ENCODE data around the gene FAH. TPM values are rescaled to one million over a fixed set of nuclear protein-coding genes. Genes with fewer than 3 reads are reported as not detected.

FAH gene
- total RNA-seq, 1 donor from 2014 or later, result 23.4 TPM

- no peak overlapping the region for H3K27ac ChIP-seq
- no peak for TF ChIP-seq CTCF (IDR thresholded peaks at IDR 0.05)
- H3K4me3 ChIP-seq, result no peak overlapping the region
- intact Hi-C loops (cut with DNase I), result no loop called here
- H3K9me3 ChIP-seq, result no peaks in the 10 kb centered on the region
- DNase-seq (ENCODE audit: low spot score in 2 of 2), result no peak
- H3K36me3 ChIP-seq, result no peaks in the 10 kb centered on the region
- no peaks in the 10 kb centered on the region for H3K27me3 ChIP-seq
- H3K4me1 ChIP-seq, result no peaks in the 10 kb centered on the region
These were observed 63.3 kb downstream of the FAH start for GRCh38 chr15:80216141-80216540.

- TF ChIP-seq CTCF (IDR thresholded peaks at IDR 0.05), result no peak
- DNase-seq (ENCODE audit: low spot score in 2 of 2), result no peak
- Histone ChIP-seq H3K27me3 (no peaks in the 10 kb centered on the region), H3K9me3 (no peaks in the 10 kb centered on the region), H3K4me3 (no peak overlapping the region), H3K36me3 (no peaks in the 10 kb centered on the region), H3K4me1 (no peaks in the 10 kb centered on the region), H3K27ac (no peak overlapping the region)
- intact Hi-C loops (cut with DNase I), result no loop called here
These were observed 64.1 kb downstream of the FAH start for GRCh38 chr15:80216911-80217310.

GRCh38 chr15:80217327-80217900 lies 64.6 kb downstream of the FAH start:
- no peaks in the 10 kb centered on the region for H3K27me3 ChIP-seq
- H3K27ac ChIP-seq, result no peak overlapping the region
- H3K9me3 ChIP-seq, result no peaks in the 10 kb centered on the region
- intact Hi-C loops (cut with DNase I), result no loop called here
- DNase-seq (ENCODE audit: low spot score in 2 of 2), result no peak
- TF ChIP-seq CTCF (IDR thresholded peaks at IDR 0.05), result no peak
- H3K36me3 ChIP-seq, result no peaks in the 10 kb centered on the region
- H3K4me3 ChIP-seq, result no peak overlapping the region
- no peaks in the 10 kb centered on the region for H3K4me1 ChIP-seq

- no peak overlapping the region for H3K27ac ChIP-seq
- intact Hi-C loops (cut with DNase I), result no loop called here
- H3K4me1 ChIP-seq, result no peaks in the 10 kb centered on the region
- no peaks in the 10 kb centered on the region for H3K36me3 ChIP-seq
- no peaks in the 10 kb centered on the region for H3K9me3 ChIP-seq
- TF ChIP-seq CTCF (IDR thresholded peaks at IDR 0.05), result no peak
- no peak overlapping the region for H3K4me3 ChIP-seq
- no peak for DNase-seq (ENCODE audit: low spot score in 2 of 2)
- H3K27me3 ChIP-seq, result no peaks in the 10 kb centered on the region
These were observed 67.2 kb downstream of the FAH start for GRCh38 chr15:80219955-80220354.

- intact Hi-C loops (cut with DNase I), result no loop called here
- Histone ChIP-seq H3K36me3 (no peaks in the 10 kb centered on the region), H3K27ac (no peak overlapping the region), H3K9me3 (no peaks in the 10 kb centered on the region), H3K4me3 (no peak overlapping the region), H3K4me1 (no peaks in the 10 kb centered on the region), H3K27me3 (no peaks in the 10 kb centered on the region)
- no peak for DNase-seq (ENCODE audit: low spot score in 2 of 2)
- TF ChIP-seq CTCF (IDR thresholded peaks at IDR 0.05), result no peak
These were observed 76.3 kb downstream of the FAH start for GRCh38 chr15:80228959-80229610.
